GM11168 (cell line): ENCODE measurements around the gene SF3B3.
"Not testable (repeated sequence)": the region's sequence is repeated elsewhere in the genome, so short reads cannot be mapped to it uniquely, and the experiment has no call there.

ENCODE experiments used
- in situ Hi-C: fragments of 300-500 bp; cut with MboI; formaldehyde crosslinking; loops from one replicate; pipeline ENCODE4 v1.12.0; 2022; ENCODE audit warnings: low sequenced_read_pairs; ENCODE audit not compliant: unreplicated experiment

The SF3B3 gene

DNA sequence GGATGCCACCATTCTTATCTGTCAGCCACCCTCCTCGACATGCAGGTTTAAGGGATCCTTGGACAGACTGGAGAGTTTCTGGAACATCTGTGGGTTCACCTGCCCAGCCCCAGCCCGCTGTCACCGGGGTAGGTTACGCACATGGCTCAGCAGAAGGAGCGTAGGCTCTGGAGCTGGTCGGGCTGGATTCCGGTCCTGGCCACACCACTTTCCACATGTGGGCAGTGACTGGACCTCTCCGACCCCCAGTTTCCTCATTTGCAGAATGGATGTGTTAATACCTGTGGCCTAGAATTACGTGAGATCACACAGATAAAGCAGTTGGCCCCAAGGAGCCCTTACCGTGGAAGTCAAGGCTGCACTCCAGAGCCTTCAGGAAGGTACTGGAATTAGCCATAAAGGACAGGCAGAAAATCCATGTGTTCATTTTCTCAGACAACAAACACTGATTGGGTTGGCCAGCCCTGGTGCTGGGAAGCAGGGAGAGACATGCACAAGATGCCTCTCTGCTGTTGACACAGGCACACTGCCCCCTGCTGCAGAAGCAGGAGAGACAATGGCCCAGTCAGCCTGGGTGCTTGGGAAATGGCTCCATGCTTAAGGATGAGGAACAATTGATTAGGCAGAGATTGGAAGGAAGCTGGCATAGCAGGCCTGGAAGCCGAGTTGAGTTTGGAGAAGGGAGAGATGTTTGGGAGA, 58.8 kb downstream of the SF3B3 start:
- in situ Hi-C loops, result no loop called here

DNA sequence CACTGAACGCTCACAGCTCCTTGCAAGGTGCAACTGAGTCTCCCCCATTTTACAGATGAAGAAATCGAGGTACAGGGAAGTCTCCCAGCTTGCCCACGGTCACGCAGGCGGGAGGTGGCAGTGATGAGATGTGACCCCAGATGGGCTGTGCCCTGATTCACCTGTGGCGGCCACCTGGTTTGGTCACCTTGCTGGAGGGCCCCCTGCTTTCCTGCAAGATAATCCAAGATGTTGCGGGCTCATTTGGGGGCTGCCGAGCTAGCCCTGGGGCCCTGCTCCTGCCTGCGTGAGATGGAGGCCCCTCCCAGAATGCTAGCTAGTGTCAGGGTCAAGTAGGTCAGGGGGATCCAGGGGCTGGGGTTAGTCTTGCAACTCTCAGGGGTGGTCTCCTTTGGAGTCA, 63.1 kb downstream of the SF3B3 start:
- in situ Hi-C loops, result no loop called here

- in situ Hi-C loops, result no loop called here
These were observed 64.9 kb downstream of the SF3B3 start for GRCh38 chr16:70588565-70588964.

- in situ Hi-C loops, result not testable (repeated sequence)
These were observed 65.8 kb downstream of the SF3B3 start for GRCh38 chr16:70589416-70589815.

DNA sequence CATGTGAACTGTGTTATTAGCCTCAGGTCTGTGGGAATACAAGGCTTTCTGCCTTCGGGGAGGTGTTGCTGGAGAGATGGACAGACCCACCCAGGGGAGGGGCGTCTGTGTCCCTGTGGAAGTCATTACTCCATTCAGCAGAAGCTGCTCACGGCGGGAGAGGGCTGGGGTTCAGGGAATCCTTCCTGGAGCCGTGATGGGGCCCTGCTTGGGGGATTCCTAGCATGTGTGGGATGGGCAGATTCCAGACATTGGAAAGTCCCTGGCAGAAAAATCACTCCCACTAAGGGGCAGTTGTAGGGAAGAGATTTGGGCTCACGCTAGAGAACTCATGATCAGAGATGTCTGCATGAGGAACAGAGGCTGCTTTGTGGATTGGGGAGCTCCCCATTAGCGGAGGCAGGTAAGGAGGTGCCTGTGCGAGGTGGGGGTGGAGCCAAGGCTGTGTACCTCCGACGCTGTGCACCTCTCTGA, 66.4 kb downstream of the SF3B3 start:
- in situ Hi-C loops, result no loop called here

GRCh38 chr16:70590722-70591415, 67.3 kb downstream of the SF3B3 start:
- in situ Hi-C loops, result no loop called here

GRCh38 chr16:70591615-70592014, 68.0 kb downstream of the SF3B3 start:
- in situ Hi-C loops, result no loop called here

DNA sequence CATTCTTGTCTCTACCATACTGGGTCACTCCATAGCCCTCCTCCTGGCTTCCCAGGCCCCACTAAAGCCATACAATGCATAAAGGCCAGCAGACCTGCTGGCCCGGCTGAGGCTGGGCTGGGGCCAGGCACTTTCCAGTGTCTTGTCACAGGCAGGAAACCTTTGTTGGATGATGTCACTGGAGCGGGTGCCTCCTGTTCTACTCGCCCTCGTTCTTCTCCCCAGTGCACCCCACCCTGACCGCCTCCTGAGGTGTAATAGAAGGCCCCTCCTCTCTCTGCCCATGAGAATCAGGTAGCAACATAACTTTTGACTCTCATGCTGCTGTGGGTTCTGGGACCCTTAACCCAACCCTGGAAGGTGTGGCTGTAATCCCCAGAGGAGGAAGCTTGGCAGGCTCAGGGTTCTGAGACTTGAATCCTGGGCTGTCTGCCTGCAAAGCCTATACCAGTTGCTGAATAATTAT, 68.5 kb downstream of the SF3B3 start:
- in situ Hi-C loops, result no loop called here

- in situ Hi-C loops, result no loop called here
These were observed 69.9 kb downstream of the SF3B3 start for GRCh38 chr16:70593544-70593943.

DNA sequence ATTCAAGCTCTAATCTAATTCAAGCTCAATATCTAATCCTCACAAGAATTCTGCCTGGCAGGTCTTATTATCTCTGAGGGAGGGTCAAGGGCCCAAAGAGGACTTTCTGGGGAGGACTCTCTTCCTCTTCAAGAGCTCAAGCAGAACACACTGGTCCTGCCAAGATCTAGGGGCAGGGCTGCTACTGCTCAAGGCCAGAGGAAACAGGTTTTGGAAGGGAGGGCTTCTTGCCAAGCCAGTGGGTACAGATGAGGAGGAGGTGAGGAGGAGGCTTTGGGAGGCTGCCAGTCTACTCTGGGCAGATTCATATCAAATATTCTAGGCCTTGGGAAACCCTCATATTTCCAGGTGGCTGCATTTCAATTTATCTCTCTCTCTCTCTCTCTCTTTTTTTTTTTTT, 71.0 kb downstream of the SF3B3 start:
- in situ Hi-C loops, result no loop called here

DNA sequence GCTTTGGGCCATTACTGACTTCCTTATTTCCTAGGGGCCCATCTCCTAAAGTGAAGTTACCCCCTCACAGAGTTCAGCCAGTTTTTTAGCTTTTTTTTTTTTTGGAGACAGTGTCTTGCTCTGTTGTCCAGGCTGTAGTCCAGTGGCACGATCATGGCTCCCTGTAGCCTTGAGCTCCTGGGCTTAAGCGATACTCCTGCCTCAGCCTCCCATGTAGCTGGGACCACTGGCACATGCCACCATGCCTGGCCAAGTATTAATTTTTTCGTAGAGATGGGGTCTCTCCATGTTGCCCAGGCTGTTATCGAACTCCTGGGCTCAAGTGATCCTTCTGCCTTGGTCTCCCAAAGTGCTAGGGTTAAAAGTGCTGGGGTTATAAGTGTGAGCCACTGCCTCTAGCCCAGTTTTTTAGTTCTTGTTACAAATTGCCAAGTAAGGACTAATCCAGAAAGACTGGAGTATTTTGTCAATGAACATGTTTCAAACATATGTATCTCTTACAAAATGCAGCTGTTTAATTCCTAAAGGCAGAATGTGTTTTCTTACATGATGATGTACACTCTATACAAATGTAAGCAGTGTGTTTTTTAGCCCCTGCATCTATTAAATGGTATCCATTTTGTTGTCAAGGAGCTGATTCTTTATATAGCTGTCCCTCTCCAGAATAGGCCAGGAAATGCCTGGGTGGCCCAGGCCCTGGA, 73.7 kb downstream of the SF3B3 start:
- in situ Hi-C loops, result no loop called here

GRCh38 chr16:70598937-70599503, 75.4 kb downstream of the SF3B3 start:
- in situ Hi-C loops, result no loop called here

- in situ Hi-C loops, result no loop called here
These were observed 77.1 kb downstream of the SF3B3 start for GRCh38 chr16:70600730-70601129.

DNA sequence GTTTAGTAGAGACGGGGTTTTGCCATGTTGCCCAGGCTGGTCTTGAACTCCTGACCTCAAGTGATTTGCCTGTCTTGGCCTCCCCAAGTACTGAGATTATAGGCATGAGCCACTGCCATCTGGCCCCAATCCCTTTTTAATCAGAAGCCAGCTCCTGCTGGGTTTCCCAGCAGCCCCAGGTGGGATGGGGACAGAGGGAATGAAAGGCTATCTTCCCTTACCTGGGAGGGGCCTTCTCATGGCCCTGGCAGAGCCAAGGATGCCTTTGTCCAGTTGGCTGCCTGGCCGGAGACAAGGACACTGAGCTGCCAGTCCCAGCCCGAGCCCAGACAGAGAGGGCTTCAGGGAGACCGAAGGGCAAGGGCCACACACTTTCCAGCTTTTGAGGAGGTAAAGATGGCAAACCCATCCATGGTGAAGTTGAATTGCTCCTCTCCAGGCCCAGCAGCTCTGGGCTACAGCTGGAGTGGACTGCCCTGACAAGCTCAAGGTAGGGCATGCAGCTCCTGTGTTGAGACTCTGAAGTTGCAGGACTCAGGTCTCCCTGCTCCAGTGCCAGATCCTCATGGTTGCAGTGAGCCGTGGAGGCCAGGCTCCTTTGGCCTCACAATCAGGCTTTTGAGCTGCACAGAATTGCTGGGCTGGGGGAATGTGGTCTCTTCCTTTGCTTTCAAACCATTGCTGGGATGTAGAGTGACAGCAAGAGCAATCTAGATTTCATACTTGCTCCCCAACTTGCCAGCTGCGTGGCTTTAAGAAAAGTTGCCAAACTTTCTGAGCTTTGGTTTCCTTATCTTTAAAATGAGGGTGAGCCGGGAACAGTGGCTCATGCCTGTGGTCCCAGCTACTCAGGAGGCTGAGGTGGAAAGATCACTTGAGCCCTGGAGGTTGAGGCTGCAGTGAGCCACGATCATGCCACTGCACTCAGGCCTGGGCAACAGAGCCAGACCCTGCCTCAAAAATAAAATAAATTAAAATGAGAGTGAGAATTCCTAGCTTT, 78.3 kb downstream of the SF3B3 start:
- in situ Hi-C loops, result no loop called here

- in situ Hi-C loops, result no loop called here
These were observed 79.2 kb downstream of the SF3B3 start for GRCh38 chr16:70602831-70603230.

DNA sequence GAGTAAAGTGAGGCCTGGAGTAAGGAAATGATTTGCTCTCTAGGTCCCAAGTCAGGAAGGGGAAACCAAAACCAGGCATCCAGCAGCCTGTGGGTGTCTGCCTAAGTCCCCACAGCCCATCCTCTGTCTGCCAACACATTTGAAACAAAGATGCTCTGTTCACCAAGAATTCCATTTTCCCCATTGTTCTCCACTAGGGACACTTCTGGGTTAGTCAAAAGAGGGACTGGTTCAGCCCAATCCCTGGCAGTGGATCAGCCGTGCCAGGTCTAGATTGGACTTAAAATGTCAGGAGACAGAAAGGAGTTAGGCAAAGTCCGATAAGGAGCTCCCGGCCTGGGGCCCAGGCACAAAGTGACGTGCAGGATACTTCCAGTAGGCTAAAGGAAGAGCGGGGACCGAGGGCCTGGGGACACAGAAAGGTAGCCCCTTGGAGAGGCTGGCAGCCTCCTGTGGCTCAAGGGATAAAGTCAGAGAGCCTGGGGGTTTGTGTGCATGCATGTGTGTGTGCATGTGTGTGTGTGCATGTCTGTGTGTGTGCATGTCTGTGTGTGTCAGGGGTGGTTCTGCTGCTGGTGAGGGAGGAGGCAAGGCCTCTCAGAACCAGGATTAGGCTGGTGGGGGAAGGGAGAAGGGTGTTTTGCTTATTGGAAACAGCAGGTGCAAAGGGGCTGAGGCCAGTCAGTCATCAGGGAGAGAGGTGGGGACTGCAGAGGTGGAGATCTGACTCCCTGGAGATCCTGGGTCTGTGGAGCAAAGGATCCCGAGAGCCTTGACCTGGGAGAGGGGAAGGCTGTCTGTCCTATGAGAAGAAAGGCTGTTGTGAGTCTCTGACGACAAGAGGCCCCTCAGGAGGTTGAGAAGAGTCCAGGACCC, 81.0 kb downstream of the SF3B3 start:
- in situ Hi-C loops, result no loop called here

GRCh38 chr16:70605283-70605657, 81.7 kb downstream of the SF3B3 start:
- in situ Hi-C loops, result no loop called here

DNA sequence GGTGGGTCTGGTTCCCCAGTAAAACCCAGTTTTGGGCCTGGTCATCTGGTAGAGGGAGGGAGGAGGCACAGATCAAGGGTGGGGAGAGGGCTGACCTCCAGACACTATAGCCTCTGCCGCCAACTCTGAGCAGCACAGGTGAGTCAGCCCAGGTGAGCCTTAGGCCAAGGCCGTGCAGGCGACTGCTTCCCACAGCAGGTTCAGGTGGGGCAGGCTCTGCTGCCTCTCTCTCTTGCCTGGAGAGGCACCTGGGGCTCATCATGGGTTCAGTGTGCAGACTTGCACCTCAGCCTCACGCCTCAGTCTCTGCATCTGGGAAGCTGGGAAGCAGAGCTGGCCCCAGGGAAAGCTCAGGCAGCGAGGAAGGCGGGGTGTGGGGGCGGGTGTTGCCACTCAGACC, 84.9 kb downstream of the SF3B3 start:
- in situ Hi-C loops, result no loop called here
